ENCODE data around the gene RBM18.

RBM18 gene

DNA sequence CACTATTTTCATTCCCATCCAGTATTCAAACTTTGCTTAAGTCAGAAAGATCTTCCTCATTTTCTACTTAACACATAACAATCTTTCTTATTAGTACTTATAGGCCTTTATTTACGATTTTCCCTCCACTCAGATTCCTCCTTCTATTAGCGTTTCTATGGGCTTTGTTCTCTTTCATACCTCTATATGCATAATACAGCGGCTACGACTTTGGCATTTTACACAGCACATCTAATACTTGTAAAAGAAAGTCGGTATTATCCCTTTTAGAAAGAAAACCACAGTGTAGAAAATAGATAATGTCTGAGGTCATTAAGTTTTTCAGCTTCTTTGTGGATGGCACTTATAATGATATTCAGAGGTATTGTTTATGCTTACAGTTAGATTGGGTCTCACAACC is 8.4 kb downstream of the RBM18 start:
- no peak for DNase-seq

DNA sequence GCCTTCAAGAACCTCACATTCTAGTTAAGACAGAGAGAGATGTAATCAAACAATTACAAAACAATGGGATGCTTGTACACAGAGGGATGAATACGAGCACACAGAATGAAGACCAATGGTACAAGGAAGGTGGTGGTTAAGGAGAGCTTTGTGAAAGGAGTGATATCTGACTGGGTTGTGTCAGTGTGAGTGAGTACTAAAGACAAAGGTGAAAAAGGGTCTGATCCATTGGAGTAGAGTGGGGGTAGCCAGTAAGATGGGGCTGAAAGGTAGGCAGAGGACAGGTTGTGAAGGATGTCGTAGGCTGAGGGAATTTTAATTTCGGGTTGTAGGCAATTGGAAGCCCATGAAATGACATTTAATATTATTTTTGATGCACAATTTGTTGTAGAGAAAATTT is 9.9 kb downstream of the RBM18 start:
- DNase-seq: no peak

DNA sequence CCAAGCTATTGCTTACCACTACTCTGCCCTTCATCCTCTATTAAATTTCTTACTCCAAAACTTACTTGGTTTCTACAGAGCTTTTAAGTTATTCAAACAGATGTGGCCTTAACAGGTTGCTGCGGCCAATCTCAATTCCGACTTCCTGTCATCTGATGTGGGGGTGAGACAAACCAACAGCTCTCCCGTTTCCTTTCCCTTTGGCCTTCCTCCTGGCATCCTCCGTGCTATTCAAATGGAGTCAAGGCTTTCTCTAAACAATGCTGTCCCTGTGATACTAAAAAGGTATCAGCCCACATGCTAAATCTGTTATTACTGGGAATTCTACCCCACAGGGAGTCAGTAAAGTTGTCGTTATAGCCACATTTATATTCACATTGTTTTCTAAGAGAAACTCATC is 11.8 kb downstream of the RBM18 start:
- DNase-seq: no peak

DNA sequence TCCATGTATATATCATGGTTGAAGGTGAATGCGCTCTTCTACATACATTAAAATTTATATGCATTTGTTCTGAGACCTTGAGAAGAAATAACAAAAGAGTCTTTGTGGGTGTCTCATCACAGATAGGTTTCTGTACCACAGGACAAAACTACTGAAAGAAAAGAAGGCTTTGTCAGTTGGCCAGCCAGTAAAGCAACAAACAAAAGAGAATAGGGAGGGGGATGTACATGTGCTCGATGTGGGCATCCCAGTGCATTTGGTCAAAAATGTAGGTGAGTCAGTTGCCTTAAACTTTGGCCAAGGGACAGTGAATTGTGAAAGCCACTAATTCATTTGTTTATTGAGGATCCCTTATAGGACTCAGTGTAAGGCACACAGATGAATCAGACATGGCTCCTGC is 13.3 kb downstream of the RBM18 start:
- no peak for DNase-seq

DNA sequence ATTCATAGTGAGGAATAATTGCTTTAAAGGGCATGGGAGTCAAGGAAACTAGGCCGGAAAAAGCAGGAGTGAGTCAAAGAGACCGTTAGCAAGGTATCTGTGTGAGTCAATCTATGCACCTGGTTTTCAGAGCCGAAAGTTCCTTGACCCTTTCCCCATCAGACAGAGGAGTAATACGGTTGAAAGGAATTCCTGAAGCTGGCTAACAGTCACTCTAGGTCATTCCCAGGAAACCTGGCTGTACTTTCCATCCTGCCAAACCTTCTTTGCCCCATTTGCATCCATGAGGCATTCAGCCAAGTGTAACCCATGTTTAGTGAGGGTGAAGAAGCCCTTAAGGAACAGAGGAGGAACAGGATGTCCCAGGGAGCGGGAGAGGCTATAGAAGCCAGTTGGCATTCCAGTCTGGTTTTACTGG is 16.2 kb downstream of the RBM18 start:
- no peak for DNase-seq

DNA sequence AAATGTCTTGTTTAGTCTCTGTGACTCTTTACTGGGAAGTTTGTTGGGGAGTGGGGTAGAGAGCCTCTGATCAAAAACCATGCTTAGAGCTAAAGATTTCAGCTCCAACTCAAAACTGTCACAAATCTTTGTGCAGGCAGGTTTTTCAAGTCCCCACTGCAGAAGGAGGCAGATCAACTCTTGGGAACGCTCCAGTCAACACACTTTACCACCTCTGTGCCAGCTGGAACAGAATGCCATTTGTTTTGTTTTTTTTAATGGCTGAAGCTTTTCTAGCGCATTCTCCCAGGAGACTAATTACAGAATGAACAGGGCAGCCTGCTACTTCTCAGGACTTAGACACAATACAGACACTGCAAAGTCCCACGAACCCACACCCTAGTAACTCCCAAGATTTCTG is 18.0 kb downstream of the RBM18 start:
- no peak for DNase-seq

DNA sequence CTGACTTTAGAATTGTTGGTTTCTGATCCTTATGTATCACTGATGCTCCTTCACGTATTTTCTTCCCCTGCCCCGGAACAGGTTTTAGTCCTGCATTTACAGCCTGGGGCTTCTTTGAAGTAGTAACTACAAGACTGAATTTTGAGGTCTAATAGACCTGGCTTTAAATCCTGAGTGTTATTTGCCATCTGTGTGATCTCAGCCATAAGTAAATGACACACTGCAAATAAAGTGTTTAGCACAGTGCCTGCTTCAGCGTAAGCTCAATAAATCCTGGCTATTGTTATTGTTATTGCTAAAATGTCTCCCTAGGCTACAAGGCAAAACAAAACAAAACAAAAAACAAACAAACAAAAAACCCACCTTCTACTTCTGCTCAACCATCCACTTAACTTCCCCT is 20.3 kb downstream of the RBM18 start:
- no peak for DNase-seq

DNA sequence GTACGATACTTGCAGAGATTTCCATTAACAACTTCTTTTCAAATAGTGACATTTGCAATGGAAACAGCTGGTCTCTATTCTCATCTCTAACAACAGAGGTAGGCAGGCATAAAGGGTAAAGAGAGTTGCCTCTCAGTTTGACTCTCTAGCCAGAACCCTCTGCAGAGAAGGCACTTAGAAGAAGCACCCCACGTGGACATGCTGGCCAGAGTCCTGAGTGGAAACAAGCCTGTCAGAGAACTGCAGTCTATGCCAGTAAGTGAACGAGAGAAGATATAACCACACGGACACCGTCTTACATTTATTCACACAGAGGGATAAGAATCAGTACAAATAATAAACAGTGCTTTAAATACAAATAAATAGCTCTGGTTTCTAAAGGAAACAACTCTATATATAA is 24.9 kb downstream of the RBM18 start:
- no peak for DNase-seq

DNA sequence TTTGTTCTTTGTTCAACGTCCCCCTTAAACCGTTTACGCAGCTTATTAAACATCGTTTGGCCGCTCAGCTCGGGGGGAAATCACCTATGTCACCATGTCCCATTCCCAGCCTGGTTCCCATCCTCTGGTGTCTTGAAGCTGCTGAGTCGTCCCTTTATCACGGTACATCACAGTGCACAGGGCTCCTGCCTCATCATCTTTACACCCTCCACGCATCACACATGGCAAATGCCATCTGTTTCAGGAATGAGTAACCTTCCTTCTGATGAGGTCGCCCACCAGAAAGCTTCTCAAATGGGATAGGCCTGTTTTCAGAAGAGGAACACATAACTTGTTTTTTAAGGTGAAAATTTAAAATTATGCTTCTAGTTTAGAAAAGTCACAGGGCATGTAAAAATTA is 28.0 kb downstream of the RBM18 start:
- no peak for DNase-seq

DNA sequence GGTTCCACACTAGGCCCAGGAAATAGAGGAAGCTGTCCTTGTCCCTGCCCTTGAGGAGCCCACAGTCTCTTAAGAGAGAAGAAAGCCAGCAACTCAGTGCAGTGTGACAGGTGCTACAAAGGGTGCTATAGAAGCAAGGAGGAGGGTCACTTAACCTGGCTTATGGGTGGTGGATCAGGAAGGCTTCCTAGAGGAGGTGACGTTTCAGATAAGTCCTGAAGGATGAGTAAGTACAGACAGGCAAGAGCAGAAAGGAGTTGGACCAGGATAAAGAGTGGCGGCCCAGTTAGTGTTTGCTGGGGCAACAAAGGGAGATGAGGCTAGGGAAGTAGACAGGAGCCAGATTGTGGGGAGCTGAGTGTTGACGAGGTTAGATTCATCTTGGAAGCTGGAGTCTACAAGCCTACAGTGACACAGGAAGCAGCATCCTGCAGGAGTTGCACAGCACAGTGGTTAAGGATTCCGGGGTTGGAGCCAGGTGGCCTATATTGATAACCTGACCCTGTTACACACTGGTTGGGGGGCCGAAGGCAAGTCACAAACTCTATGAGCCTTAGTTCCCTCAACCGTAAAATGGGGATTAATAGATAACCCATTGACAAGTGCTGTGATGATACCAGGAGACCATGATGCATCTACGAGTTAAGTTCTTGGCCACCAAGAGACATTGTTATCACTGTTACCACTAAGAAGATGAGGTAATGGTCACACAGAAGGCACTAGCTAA is 30.5 kb downstream of the RBM18 start:
- no peak for DNase-seq

DNA sequence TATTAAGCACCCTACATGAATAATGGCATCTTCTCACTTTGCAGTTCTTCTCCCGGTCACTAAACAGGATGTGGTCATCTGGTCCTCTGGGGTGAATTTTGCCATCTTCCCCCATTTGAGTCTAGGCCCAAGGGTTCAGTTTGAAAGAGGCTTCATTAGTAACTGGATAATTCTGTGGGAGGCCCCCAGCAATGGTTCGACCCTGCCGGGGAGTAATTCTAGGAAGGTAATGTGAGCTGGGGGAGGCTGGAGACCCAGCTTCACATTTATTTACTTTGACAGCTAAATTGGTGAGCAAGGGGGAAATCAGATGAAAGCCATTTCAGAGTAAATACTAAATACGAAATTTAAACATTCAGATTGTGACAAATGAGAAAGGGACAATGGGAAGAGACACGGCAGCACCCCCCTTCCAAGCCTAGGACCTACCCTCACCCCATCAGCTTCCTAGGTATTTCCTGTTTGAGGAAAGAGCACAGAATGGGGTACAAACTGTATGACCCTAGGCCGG is 31.8 kb downstream of the RBM18 start:
- no peak for DNase-seq

DNA sequence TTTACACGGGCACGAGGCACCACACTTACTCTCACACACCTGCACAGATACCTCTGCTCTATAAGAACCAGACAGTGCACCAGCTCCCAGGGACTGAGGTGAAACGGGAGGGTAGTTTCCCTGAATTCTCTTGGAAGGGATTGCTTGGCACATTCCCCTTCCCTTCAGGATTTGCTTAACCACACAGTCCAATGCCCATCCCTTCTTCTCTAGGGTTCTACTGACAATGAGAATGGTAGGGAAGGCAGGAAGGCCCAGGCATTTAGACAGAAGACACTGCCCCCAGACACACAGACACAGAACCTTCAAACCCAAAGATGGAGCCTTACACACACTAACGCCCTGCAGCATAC is 35.2 kb downstream of the RBM18 start:
- no peak for DNase-seq

DNA sequence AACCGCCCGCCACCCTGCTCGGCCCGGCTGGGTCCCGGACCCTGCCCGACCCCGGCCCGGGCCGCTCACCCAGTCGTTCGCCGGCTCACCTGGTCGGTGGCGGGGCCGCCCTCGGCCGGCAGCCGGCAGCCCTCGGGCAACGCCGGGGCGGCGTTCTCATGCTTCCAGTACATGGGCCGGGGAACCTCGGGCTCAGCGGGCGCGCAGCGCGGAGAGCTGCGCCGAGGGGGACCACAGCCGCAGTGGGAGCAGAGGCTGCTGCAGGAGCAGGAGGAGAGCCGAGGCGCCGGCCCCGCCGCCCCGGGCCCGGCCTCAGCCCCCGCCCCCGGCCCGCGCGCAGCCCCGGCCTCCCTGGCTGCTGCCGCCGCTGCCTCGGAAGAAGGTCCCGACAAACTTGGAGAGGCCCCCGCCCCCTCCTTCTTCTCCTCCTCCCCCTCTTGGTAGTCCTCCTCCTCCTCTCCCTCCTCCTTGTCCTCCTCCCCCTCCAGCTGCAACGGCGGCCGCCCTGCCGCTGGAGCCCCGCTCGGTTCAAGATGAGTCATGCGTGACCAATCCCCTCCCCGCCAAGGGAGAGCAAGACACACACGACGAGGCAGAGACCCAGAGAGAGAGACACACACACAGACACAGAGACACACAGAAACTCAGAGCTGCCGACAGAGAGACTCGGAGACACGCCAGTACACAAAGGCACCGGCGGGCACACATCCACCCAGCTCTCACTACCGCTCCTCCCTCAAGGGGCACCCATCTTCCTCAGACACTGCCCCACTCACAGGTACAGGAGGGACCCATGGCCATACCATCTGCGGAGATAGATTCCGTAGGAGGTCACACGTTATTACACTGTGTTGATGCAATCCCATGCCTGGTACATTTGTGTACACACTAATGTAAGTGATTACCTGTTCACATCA is 35.8 kb downstream of the RBM18 start, which contains the start of gene LHX6:
Gene LHX6 (minus strand): TSS at position 390 of the 917 bp plus-strand sequence. CDS start 217 bp downstream, at position 173.
- no peak for DNase-seq

DNA sequence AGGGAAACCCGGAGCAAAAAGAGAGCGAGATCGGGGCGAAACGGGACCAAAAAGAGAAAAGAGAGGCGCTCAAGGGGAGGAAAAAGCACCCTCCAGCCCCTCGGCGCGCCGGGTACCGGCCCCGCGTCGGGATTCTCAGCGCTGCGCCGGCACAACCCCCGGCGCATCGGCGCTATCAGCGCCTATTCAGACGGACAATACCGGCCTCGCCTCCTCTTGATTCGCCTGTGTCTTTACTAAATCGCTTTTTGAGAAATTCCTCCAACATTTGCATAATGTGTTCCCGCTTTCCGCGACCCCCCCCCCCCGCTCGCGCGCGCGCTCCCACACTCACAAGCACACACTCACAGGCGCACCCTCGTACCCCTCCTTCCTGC is 36.5 kb downstream of the RBM18 start:
- DNase-seq: no peak

DNA sequence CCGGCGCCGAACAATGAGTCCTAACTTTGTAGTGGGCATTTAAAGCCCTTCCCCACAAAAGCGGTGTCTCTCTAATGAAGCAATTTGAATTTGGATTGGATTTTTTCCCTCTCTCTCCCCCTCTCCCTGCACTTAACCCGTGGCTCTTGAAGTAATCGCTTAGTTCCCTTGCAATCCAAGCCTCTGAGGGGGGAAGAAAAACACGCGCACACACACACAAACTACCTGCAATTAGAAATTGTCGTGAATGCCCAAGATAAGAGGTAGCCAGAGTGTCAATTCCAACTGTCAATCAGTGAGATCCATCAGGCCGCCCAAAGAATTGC is 37.1 kb downstream of the RBM18 start:
- DNase-seq: no peak

DNA sequence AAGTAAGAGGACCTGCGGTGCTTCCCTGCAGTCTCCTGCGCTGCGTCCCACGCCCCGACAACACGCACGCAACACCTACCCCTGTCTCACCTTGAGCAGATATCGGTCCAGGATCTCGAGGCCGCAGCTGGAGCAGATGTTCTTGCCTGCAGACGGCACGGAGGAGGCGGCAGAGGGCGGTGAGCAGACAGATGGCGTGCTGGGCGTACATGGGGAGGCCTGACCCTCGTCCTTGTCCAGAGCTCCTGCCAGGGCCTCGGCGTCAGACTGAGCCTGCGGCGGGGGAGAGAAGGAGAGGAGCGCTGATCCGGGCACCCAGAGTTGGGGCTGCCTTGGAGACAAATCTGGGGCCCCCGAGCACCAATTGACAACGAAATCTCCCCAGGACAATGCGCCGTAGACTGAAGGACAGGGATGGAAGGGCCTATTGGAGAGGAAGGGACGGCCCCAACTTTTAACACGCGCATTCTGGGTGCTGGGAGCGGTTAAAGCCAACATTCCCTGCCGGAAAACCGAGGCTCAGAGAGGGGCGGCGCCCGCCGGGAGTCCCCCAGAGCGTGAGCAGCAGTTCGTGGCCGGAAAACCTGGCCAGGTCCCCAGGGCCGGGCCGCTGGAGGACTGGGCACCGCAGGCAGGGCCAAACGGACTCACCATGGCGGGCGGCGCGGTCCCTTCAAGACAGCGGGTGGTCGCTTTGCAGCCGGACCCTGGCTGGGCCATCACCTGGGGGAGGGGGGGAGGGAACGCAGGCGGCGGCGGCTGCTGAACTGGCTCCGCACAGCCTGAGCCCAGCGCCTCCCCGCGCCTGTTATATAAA is 37.7 kb downstream of the RBM18 start:
- DNase-seq: no peak

DNA sequence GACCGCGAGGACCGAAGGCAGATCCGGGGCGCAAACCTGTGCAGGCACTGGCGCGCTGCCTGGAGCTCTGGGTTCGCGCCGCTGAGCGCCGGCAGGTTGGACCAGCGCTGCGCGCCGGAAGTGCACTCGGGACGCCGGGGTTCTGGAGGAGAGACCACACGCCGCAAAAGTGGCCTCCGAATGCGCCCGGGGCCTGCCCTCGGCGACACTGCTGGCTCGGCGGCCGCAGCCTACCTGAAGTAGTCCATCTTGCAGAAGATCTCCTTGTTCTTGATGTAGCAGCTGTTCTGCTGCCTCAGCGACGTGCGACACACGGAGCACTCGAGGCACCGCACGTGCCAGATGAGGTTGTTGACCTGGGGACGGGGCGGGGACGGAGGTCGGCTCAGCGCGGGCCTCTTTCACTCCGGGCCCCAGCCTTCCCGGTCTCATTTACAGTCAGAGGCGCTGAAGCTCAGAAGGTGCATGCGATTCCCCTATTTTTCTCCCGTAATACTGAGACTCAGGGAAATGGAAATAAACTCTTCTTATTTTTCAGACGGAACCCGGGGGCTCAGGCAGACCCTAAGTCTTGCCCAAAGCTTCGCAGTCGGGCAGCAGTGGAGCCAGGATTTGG is 38.4 kb downstream of the RBM18 start:
- no peak for DNase-seq

DNA sequence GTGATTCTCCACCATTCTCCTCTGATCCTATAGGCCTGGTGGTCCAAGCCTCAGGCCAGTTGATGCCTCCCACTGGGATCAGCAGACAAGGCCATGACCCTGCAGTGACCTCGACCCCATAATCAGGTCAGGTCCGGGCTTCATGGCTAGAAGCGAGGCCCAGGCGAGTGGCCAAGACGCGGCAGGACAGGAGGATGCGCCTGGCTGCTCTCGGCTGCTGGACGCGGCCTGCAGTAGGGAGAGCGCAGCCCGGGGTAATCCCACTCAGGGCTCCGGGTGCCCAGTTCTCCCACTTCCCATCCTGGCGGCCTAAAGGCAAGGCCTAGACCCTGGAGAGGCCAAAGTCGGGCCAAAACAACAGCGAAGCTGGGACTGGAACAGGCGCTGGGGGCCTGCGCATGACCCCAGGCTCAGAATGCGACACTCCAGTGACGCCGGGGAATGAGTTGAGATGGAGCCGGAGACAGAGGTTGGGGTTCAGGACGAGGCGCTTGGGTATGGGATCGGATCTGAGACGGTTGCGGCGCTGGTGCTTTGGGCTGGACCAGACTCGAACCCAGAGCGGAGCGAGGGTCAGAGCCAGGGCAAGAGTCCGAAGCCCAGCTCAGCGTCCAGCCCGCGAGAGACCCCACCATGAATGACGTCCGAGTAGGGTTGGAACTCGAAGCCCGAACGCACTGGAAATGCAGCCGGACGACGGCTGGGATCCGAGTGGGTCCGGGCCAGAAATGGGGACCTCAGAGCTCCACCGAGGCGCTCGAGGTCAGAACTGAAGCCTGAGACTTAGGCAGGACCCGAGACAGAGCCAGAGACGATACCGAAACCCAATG is 39.1 kb downstream of the RBM18 start:
- DNase-seq: no peak

DNA sequence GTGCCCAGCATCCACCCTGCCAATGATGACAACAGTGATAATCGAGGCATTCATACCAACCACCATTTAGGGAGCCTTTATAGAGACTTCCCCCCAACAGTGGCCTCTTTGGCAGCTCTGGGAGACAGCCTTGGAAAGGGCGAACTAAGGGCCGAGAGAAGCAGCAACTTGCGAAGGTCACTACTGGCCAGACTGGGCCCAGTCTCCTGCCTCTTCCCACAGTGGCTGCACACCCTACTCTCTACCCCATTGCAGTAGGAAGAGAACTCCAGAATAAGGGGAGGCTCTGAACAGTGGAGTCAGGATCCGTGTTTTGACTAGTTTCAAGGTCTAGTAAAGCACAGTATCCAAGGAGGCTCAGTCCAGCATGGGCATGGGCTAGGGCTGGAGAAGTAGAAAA is 41.2 kb downstream of the RBM18 start:
- DNase-seq: no peak

DNA sequence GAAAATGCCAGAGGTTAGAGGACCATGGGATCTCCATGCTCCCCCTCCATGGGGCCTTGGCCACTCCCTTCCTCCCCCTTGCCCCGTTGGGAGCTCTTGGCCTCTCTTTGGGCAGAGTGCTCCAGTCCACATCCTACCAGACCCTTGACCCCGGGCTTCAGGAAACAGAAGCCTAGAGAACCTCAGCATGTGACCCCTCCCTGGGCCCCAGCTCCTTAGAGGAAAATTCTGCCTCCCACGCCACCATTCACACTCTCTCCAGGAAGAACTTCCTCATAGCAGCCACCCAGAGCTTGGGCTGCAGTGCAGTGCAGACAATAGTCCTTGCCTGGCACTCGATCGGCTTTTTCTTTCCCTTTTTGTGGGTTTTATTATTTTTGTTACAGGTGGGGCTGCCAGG is 41.8 kb downstream of the RBM18 start:
- DNase-seq: no peak

DNA sequence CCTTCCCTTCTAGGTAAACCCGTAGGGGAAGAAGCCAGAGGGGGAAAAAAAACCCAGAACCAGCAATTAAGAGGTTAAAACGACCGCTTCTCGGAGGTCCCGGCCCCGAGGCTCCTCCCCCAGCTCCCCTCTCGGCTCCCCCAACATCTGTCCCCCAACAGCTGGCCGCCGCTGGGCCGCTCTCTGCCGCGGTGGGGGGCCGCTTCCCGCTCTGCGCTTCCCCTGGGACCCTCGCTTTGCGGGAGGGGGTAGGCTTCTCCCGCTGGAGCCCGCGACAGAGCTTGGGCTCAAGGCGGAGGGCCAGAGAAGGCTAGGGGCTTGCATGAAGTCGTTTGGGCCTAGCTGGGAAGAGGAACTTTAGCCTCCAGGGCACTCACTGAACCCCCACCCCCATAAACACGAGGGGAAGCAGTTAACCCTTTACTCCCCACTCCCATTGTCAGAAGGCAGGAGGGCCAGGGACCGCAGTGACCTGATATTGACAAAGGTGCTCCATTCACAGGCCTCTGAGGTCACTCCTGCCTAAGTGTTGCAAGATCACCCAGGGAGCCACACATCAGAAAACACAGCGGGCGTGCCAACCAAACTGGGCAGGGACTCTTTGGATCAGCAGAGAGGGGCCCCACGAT is 43.3 kb downstream of the RBM18 start:
- no peak for DNase-seq

Data from activated CD4-positive, CD25-positive, alpha-beta regulatory T cell treated with anti-CD3 and anti-CD28 coated beads, Interleukin-2, amount 50 U/mL, for 72 hours (primary cell).